HUES6 (cell line): Measurements from ENCODE around the gene NRXN3.

Experiments used
- H3K27ac ChIP-seq: 2 replicates; pipeline ENCODE4 v1.7.0; 2013; ENCODE audit warnings: low read depth, mild to moderate bottlenecking, low read length, inconsistent platforms
- H3K27me3 ChIP-seq: 2 replicates; pipeline ENCODE4 v1.6.1; 2013; ENCODE audit warnings: low read length; ENCODE audit not compliant: control insufficient read depth, insufficient read depth
- H3K36me3 ChIP-seq: 2 replicates; pipeline ENCODE4 v1.6.1; 2013; ENCODE audit warnings: low read length; ENCODE audit not compliant: control insufficient read depth, insufficient read depth
- H3K4me1 ChIP-seq: 2 replicates; pipeline ENCODE4 v1.6.1; 2013; ENCODE audit warnings: low read length; ENCODE audit not compliant: control insufficient read depth, insufficient read depth
- H3K4me3 ChIP-seq: 2 replicates; pipeline ENCODE4 v1.5.1; 2013; ENCODE audit warnings: low read depth, low read length
- H3K9ac ChIP-seq: one replicate; pipeline ENCODE4 v1.6.1; 2013; ENCODE audit warnings: mild to moderate bottlenecking, low read length
- H3K9me3 ChIP-seq: 2 replicates; pipeline ENCODE4 v1.6.1; 2013; ENCODE audit warnings: low read depth, low read length; ENCODE audit not compliant: control insufficient read depth, insufficient read depth

Gene NRXN3

DNA sequence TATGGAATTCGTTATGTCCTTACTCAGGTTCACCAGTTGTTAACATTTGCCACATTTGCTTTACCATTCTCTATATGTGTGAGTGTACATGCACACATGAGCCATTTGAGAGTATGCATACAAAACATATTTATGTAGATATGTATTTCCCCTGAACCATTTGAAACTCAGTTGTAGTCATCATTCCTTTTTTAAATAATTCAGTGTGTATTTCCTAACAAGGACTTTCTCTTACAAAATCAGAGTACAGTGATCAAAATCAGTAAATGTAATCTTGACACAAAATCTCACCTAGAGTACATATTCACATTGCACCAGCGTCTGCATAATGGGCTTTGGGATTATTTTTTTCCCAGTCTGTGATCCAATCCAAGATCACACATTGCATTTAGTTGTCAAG, 1656.2 kb downstream of the NRXN3 start:
- Histone ChIP-seq H3K9me3 (no peaks in the 10 kb centered on the region), H3K9ac (no peak overlapping the region), H3K4me3 (no peak overlapping the region), H3K27me3 (no peaks in the 10 kb centered on the region), H3K36me3 (no peaks in the 10 kb centered on the region), H3K4me1 (peaks cover 15% of the 10 kb centered on the region), H3K27ac (no peak overlapping the region)

DNA sequence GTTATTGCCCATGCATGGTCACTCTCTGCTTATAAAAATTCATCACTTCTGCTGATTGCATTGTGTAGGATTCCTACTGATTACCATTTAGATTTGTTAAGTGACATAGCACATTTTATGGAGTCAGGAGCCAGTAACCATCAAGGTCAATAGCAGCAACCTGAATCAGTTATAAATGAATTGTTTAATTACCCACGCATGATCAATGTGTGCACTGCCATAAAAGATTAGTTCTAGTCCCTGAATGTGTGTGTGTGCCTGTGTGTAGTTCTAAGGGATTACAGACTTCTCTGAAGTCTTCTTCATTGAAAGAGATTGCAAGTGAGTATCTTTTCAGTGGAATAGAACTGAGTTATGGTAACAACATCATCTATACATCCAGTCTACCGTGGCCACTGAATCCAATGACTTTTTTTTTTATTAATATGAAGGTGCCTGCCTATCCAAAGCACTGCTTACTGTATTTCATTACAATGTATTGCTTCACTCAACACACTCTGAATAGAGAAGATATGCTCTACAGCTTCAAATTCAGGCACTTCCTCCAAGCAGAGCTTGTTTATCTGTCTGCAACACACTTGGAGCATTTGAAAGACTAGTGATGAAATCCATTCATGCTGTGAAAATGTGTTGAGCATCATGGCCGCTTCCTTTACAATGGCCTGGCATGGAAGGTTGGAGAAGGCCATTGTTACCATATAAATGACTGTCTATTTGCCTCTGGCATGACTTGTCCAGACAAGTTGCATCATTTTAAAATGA, 1659.4 kb downstream of the NRXN3 start:
- H3K36me3 ChIP-seq: no peaks in the 10 kb centered on the region
- H3K9me3 ChIP-seq: no peaks in the 10 kb centered on the region
- H3K27me3 ChIP-seq: no peaks in the 10 kb centered on the region
- no peak overlapping the region for H3K4me3 ChIP-seq
- no peaks in the 10 kb centered on the region; the same call in 1 of the 2 replicates for H3K4me1 ChIP-seq
- no peak overlapping the region for H3K9ac ChIP-seq
- no peak overlapping the region for H3K27ac ChIP-seq

DNA sequence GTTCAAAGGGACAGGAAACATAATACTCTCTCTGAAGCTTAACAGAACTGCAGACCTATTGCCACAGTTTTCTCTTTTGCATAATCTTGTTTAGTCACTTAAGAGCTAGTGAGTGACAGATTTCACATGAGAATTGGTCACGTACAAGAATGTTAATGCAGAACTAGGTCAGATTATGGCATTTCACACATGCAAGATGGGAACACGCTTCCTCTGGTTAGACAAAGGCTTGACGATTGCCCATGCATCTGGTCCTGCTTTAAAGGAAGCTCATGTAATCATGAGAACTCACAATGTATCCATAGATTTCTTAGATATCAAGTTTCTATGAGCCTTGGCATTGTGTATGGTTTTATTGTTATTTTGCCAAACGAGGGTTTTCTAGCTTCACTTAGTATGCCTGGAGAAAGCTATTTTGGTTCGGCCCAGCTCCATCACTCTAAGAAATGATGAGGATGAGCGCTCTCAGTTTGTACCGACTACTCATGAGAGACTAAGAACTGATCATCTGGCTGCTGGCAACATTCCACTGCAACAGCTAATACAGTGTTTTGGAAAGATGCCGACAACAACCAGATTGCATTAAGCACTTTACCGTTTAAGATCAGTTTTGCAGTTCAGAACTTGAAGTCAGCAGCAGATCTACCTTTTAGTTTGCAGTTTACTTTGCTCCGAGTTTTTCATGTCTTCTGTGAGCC, 1661.2 kb downstream of the NRXN3 start:
- H3K27me3 ChIP-seq: no peaks in the 10 kb centered on the region
- no peaks in the 10 kb centered on the region for H3K36me3 ChIP-seq
- no peak overlapping the region for H3K4me3 ChIP-seq
- no peak overlapping the region for H3K27ac ChIP-seq
- no peaks in the 10 kb centered on the region for H3K4me1 ChIP-seq
- H3K9me3 ChIP-seq: no peaks in the 10 kb centered on the region
- no peak overlapping the region for H3K9ac ChIP-seq

DNA sequence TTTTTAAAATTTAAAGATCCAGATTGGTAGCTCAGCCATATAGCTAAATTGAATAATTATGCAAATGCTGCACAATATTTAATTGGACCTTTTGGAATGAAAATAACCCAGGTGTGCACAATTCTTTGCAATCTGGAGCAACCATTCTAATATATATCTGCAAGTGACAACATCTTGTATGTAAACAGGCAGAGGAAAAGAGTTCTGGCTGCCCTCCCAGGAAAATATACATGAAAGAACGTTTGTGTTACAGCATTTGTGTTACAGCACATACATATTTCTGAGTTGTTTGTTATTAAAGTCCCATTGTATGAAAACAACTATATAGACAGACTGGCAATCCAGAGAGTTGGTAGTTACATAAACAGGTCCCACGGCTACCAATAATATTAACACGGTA, 1663.6 kb downstream of the NRXN3 start:
- Histone ChIP-seq H3K4me1 (no peaks in the 10 kb centered on the region), H3K27me3 (no peaks in the 10 kb centered on the region), H3K36me3 (no peaks in the 10 kb centered on the region), H3K4me3 (no peak overlapping the region), H3K27ac (no peak overlapping the region), H3K9ac (no peak overlapping the region), H3K9me3 (no peaks in the 10 kb centered on the region)

DNA sequence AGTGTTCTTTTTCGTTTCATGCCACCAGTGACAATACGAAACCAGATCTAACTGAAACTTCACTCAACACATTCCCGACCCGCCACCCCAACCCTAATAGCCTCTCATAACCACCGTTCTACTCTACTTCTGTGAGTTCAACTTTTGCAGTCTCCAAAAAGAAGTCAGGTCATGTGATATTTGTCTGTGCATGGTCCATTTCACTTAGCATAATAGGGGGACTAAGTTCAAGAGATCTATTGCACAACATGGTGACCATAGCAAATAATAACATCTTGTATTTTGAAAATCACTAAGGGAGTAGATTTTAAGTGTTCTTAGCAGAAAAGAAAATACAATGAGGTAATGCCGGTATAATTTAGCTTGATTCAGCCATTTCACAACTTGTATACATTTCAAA, 1664.7 kb downstream of the NRXN3 start:
- Histone ChIP-seq H3K4me1 (no peaks in the 10 kb centered on the region), H3K36me3 (no peaks in the 10 kb centered on the region), H3K27ac (no peak overlapping the region), H3K4me3 (no peak overlapping the region), H3K9me3 (no peaks in the 10 kb centered on the region), H3K27me3 (no peaks in the 10 kb centered on the region), H3K9ac (no peak overlapping the region)

DNA sequence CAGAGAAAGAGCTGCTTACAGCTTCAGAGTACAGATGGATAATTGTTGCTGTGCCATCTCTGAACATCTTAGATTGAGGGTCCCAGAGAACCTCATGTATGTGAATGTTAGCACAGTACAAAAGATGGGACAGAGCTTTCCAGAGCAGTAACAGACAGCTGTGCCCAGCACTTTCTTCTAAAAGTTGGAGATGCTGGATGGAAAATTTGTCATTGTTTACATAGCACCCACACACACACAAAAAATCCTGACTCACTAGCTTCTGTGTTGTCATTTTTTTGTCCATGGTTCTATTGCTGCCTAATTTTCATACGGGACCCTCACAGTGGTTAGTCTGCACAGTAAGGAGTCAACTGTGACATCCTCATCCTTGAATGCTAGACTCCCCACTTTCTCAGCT, 1666.4 kb downstream of the NRXN3 start:
- Histone ChIP-seq H3K4me1 (no peaks in the 10 kb centered on the region), H3K9ac (no peak overlapping the region), H3K9me3 (no peaks in the 10 kb centered on the region), H3K4me3 (no peak overlapping the region), H3K36me3 (no peaks in the 10 kb centered on the region), H3K27ac (no peak overlapping the region), H3K27me3 (no peaks in the 10 kb centered on the region)

DNA sequence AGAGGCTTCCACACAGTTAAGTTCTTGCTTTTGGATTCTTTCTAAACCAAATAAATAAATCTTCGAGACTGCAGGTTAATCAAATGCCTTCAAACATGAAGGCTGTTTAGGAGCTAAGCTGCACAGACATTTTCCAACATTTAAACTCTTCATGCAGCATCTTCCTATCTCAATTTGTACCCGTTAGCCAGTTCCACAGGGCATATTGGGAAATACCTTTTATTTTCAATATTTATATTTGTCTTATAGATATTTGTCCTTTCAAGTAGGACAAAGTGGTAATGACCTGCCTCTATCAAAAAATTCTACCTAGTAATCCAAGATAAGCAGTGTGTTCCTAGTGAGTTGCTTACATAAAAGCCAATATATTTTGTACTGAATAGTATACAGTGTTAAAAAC, 1667.5 kb downstream of the NRXN3 start:
- no peak overlapping the region for H3K9ac ChIP-seq
- no peaks in the 10 kb centered on the region for H3K9me3 ChIP-seq
- no peak overlapping the region for H3K4me3 ChIP-seq
- no peaks in the 10 kb centered on the region for H3K36me3 ChIP-seq
- H3K27ac ChIP-seq: no peak overlapping the region
- H3K4me1 ChIP-seq: no peaks in the 10 kb centered on the region
- H3K27me3 ChIP-seq: no peaks in the 10 kb centered on the region

DNA sequence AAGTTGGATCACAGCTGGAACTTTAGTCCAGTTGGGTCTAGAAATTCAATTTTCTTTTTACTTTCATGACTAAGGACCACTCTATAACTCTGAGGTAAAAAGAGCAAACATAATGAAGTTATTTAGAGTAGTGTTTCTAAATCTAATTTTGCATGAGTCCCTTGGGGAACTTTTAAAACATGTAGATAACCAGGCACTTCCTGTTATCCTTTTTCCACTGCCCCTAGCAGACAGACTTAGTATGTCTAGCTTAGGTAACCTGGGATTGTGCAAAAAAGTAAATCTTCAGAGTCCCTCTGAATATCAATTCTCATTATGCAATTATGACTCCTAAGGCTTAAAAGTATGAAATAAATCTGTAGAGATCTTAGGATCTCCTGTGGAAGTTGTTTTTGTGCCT, 1669.9 kb downstream of the NRXN3 start:
- no peaks in the 10 kb centered on the region for H3K36me3 ChIP-seq
- no peak overlapping the region for H3K4me3 ChIP-seq
- H3K9me3 ChIP-seq: no peaks in the 10 kb centered on the region
- H3K27ac ChIP-seq: no peak overlapping the region
- no peaks in the 10 kb centered on the region for H3K27me3 ChIP-seq
- H3K9ac ChIP-seq: no peak overlapping the region
- H3K4me1 ChIP-seq: no peaks in the 10 kb centered on the region

DNA sequence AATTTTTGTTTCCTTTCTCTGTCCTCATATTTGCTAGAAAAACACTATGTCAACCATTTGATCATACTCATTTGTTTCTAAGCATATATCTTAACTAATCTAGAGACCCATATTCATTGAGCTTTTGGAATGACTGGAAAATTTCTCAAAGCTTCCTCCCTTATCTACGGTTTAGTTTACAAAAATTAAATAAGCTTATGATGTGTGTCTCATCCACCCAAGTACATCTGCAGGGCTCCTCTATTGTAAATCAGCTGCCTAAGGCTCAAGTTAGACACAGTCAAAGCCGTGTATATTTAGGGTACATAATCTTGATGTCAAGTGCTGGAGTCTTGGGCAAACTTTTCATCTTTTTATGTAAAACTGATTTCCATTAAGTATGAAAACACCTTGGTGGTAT, 1670.7 kb downstream of the NRXN3 start:
- Histone ChIP-seq H3K4me1 (no peaks in the 10 kb centered on the region), H3K27ac (no peak overlapping the region), H3K4me3 (no peak overlapping the region), H3K36me3 (no peaks in the 10 kb centered on the region), H3K9me3 (no peaks in the 10 kb centered on the region), H3K27me3 (no peaks in the 10 kb centered on the region), H3K9ac (no peak overlapping the region)

DNA sequence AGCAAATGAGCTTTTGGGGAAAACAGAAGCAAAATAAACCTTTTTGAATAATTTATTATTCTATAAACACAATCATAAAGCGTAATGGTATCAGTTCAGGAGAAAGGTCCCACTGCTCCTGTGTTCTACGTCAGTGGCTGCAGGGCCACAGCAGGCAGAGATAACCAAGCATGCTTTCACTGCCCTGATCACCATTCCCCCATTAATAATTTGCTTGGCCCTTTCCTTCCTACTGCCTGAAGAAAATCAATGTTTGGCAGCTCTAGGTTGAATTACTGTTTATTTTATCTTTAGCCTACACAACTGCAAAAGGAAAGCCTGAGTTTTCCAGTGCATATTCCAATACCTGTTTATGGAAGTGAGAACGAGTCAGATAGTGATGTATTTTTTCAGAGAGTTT, 1671.3 kb downstream of the NRXN3 start:
- Histone ChIP-seq H3K4me3 (no peak overlapping the region), H3K4me1 (no peaks in the 10 kb centered on the region)

DNA sequence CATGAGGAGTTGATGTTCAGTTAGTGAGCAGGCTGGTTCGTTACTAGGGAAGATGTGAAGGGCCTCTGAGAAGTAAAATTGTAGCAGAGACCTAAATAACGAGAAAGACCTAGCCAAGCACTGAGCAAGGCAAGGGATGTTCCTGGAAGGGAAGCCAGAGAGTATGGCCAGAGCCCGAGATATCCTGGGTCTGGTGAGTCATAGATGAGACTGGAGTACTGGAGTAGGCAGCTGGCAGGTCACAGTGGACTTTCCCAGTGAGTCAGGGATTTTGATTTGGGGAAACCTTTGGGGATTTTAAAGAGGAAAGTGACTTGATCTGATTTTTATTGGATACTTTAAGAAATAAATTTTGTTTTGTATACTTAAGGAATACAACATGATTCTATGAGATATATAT, 1672.1 kb downstream of the NRXN3 start:
- H3K4me3 ChIP-seq: no peak overlapping the region
- H3K4me1 ChIP-seq: peaks cover 4% of the 10 kb centered on the region; the same call in 1 of the 2 replicates
- no peak overlapping the region for H3K9ac ChIP-seq
- H3K9me3 ChIP-seq: no peaks in the 10 kb centered on the region
- no peaks in the 10 kb centered on the region for H3K36me3 ChIP-seq
- H3K27ac ChIP-seq: no peak overlapping the region
- H3K27me3 ChIP-seq: no peaks in the 10 kb centered on the region

More for the DNA sequence above, 1671.3 kb downstream of the NRXN3 start:
- no peaks in the 10 kb centered on the region for H3K9me3 ChIP-seq
- no peaks in the 10 kb centered on the region for H3K36me3 ChIP-seq
- H3K27me3 ChIP-seq: no peaks in the 10 kb centered on the region
- no peak overlapping the region for H3K27ac ChIP-seq
- no peak overlapping the region for H3K9ac ChIP-seq
